B cell (primary cell): Measurements from ENCODE around the gene EXOC3. TPM values are rescaled to one million over a fixed set of nuclear protein-coding genes. Genes with fewer than 3 reads are reported as not detected.

Source experiments
- ATAC-seq: fragments of 200-7000 bp; cut with Tn5 transposase; one replicate; pipeline ENCODE4 v1.10.0; 2021; ENCODE audit warnings: low read depth, mild to moderate bottlenecking, moderate number of reproducible peaks, moderate library complexity
- CTCF ChIA-PET: fragments of 350-600 bp; sonication (Branson Sonifier 250); formaldehyde crosslinking; loops from one replicate; lab custom pipeline; 2021; ENCODE audit warnings: antibody characterized with exemption, inconsistent platforms; lab: Charles Lee
- POLR2A ChIA-PET: fragments of 350-600 bp; sonication (Branson Sonifier 250); formaldehyde crosslinking; loops from one replicate; lab custom pipeline; 2021; ENCODE audit warnings: antibody characterized with exemption; lab: Charles Lee
- DNase-seq: peaks from one replicate; pipeline ENCODE4 v3.0.0; 2013
- H2AFZ ChIP-seq: 2 replicates; pipeline ENCODE4 v1.6.1; 2012; ENCODE audit warnings: mild to moderate bottlenecking, low read depth, low read length; ENCODE audit not compliant: insufficient read depth, poor library complexity, severe bottlenecking
- H3K27ac ChIP-seq, 2 donors: 1 replicate in 1 of 2; 2 replicates in 1 of 2; pipeline ENCODE4 v1.5.1; 2012 to 2013; ENCODE audit warnings: low read length in 2 of 2, mild to moderate bottlenecking in 2 of 2, moderate library complexity in 1 of 2
- H3K27me3 ChIP-seq, 4 experiments: fragments of 200-600 bp in 1 of 4; sonication (generic) in 1 of 4; replicated peaks in 1 of 4; 1 replicate in 2 of 4; 2 replicates in 2 of 4; pipeline versions ENCODE4 v1.6.1 to v1.7.0; 2013 to 2016; ENCODE audit warnings: low read length in 3 of 4, mild to moderate bottlenecking in 2 of 4, mixed read lengths in 1 of 4, moderate library complexity in 1 of 4; ENCODE audit not compliant: insufficient read depth in 4 of 4, control insufficient read depth in 3 of 4; ENCODE audit errors: control extremely low read depth in 1 of 4
- H3K36me3 ChIP-seq, 2 experiments: replicated peaks in 1 of 2; 1 replicate in 1 of 2; 2 replicates in 1 of 2; pipeline versions ENCODE4 v1.6.1 to v1.7.1; 2013; ENCODE audit warnings: low read length in 1 of 2; ENCODE audit not compliant: insufficient read depth in 2 of 2, control insufficient read depth in 1 of 2; ENCODE audit errors: control extremely low read depth in 1 of 2, extremely low read depth in 1 of 2
- H3K4me1 ChIP-seq, 2 donors: fragments of 200-600 bp in 1 of 2; sonication (generic) in 1 of 2; 1 replicate in 1 of 2; 2 replicates in 1 of 2; pipeline versions ENCODE4 v1.5.1 to v1.6.1; 2013 to 2017; ENCODE audit warnings: low read length in 2 of 2; ENCODE audit not compliant: control insufficient read depth in 2 of 2, insufficient read depth in 2 of 2
- H3K4me2 ChIP-seq: replicated peaks from 2 replicates; pipeline ENCODE3; 2012; ENCODE audit warnings: mild to moderate bottlenecking, low read depth, low read length; ENCODE audit not compliant: poor library complexity, severe bottlenecking
- H3K4me3 ChIP-seq, 5 experiments: fragments of 200-600 bp in 1 of 5; sonication (generic) in 1 of 5; 1 replicate in 3 of 5; 2 replicates in 2 of 5; pipeline versions ENCODE4 v1.5.1 to v1.7.0; 2011 to 2016; ENCODE audit warnings: low read length in 4 of 5, mild to moderate bottlenecking in 4 of 5, low read depth in 2 of 5, control low read depth in 1 of 5, moderate library complexity in 1 of 5; ENCODE audit not compliant: insufficient read depth in 1 of 5; ENCODE audit errors: control extremely low read depth in 1 of 5, extremely low read depth in 1 of 5
- H3K79me2 ChIP-seq: fragments of 200-600 bp; sonication (generic); one replicate; pipeline ENCODE4 v1.6.0; 2016; ENCODE audit warnings: low read length; ENCODE audit not compliant: control insufficient read depth, insufficient read depth
- H3K9ac ChIP-seq: fragments of 200-600 bp; sonication (generic); 2 replicates; pipeline ENCODE4 v1.6.1; 2017; ENCODE audit warnings: mild to moderate bottlenecking, low read length, moderate library complexity
- H3K9me3 ChIP-seq, 3 donors: one replicate each; pipeline versions ENCODE4 v1.6.1 to v1.7.1; 2013; ENCODE audit warnings: low read length in 2 of 3; ENCODE audit not compliant: control insufficient read depth in 2 of 3, insufficient read depth in 1 of 3; ENCODE audit errors: control extremely low read depth in 1 of 3
- H4K20me1 ChIP-seq: 2 replicates; pipeline ENCODE4 v1.6.0; 2012; ENCODE audit warnings: mild to moderate bottlenecking, low read length; ENCODE audit not compliant: insufficient read depth, control insufficient read depth, poor library complexity, severe bottlenecking
- H3K27ac Mint-ChIP-seq: one replicate; pipeline ENCODE4 v1.8.0; 2021; ENCODE audit warnings: mixed read lengths
- H3K27me3 Mint-ChIP-seq: one replicate; pipeline ENCODE4 v1.8.0; 2021; ENCODE audit warnings: mixed read lengths
- H3K4me1 Mint-ChIP-seq: one replicate; pipeline ENCODE4 v1.8.0; 2021; ENCODE audit warnings: mixed read lengths
- H3K4me3 Mint-ChIP-seq: one replicate; pipeline ENCODE4 v1.8.0; 2021; ENCODE audit warnings: mixed read lengths
- H3K9me3 Mint-ChIP-seq: one replicate; pipeline ENCODE4 v1.8.0; 2022; ENCODE audit warnings: mixed read lengths; ENCODE audit not compliant: insufficient read depth
- EZH2 ChIP-seq: IDR thresholded peaks from 2 replicates; pipeline ENCODE4 v1.6.1; 2012; ENCODE audit warnings: borderline replicate concordance, low read depth, mild to moderate bottlenecking, moderate library complexity, low read length; ENCODE audit not compliant: insufficient read depth, poor library complexity, severe bottlenecking
- WGBS: methylation state at CpG from one replicate; pipeline ENCODE4 v1.1.5; 2013; ENCODE audit warnings: missing lambda C conversion rate; ENCODE audit not compliant: insufficient coverage; 5-methylcytosine and 5-hydroxymethylcytosine counted together
- intact Hi-C: fragments of 100-400 bp; cut with micrococcal nuclease; formaldehyde crosslinking; loops from one replicate; pipeline ENCODE4 v1.10.0; 2022
- polyA plus RNA-seq: library from polyadenylated mRNA; depleted of rRNA; stranded (reverse); fragments of >200 nt; gene quantifications from 2 replicates; pipeline ENCODE4 v1.2.3, GENCODE V29; 2012
- total RNA-seq, 2 donors: library from RNA; stranded (reverse); fragments of 120-200 nt in 1 of 2; gene quantifications; 1 replicate in 1 of 2; 2 replicates in 1 of 2; pipeline versions ENCODE4 v1.2.3 to v1.2.4, GENCODE V29; 2013 to 2022
- TF ChIP-seq, protein P1 (sequence below): fragments of 200-600 bp; IDR thresholded peaks from one replicate; pipeline ENCODE4 v1.8.0; 2022; ENCODE audit warnings: antibody characterized with exemption, mild to moderate bottlenecking

Gene EXOC3
- total and polyA plus RNA-seq, 2 donors (not counting 1 experiment from before 2014, with no cell fraction given), result 44.0 to 97.1 TPM

DNA sequence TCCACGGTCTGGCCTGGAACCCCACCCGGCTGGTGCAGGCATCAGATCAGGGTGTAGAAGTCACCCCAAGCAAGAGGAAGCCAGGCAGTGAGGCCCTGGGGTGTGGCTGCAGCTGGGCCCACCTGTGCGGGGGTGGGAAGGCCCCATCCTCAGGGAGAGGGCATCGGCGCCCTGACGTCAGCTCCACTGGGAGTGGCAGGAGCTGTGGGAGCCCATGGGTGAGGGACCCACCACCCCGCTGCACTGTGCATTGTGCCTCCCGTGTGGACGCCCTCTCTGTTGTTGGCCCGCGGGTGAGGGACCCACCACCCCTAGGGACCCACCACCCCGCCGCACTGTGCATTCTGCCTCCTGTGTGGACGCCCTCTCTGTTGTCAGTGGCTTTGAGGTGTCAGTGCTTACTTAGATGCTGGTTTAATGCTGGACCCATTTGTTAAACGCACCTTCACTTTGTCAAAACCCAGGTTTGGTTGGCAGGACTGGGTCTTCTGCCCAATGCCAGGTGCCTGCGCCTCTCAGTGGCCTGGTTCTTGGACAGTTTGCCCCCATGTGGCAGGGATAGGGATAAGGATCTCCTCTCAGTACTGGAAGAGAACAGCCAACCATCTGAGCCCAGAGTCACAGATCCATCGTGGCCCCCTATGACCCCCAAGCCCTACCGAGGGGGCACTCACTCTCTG is 6.9 kb upstream of the EXOC3 start:
- CTCF ChIA-PET, result no interaction called here

DNA sequence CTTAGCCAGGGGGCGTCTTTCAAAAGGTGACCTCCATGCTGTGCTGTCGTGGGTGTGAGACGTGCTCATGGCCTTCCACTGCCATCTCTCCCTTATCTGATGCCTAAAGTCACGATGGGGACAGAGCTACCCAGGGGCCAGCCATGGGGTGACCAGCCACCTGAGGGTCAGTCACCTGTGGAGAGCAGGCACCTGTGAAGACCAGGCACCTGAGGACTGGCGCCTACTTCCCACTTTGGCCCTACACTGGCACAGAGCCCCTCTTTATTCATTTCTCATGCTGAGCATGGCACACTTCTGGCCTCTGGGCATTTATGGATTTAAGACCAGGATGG is 6.4 kb upstream of the EXOC3 start:
- no peaks in the 10 kb centered on the region for H4K20me1 ChIP-seq
- H3K4me1 Mint-ChIP-seq, result no peaks in the 10 kb centered on the region
- TF ChIP-seq, protein P1, sequence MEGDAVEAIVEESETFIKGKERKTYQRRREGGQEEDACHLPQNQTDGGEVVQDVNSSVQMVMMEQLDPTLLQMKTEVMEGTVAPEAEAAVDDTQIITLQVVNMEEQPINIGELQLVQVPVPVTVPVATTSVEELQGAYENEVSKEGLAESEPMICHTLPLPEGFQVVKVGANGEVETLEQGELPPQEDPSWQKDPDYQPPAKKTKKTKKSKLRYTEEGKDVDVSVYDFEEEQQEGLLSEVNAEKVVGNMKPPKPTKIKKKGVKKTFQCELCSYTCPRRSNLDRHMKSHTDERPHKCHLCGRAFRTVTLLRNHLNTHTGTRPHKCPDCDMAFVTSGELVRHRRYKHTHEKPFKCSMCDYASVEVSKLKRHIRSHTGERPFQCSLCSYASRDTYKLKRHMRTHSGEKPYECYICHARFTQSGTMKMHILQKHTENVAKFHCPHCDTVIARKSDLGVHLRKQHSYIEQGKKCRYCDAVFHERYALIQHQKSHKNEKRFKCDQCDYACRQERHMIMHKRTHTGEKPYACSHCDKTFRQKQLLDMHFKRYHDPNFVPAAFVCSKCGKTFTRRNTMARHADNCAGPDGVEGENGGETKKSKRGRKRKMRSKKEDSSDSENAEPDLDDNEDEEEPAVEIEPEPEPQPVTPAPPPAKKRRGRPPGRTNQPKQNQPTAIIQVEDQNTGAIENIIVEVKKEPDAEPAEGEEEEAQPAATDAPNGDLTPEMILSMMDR, result no peak
- no peak for TF ChIP-seq EZH2
- intact Hi-C loops, result no loop called here
- H3K79me2 ChIP-seq, result no peaks in the 10 kb centered on the region
- peaks cover 7% of the 10 kb centered on the region for H3K27me3 Mint-ChIP-seq
- no peak overlapping the region for H3K4me3 ChIP-seq
- no peak overlapping the region for H3K27ac ChIP-seq
- no peak overlapping the region for H3K27ac Mint-ChIP-seq
- POLR2A ChIA-PET, result no interaction called here
- H2AFZ ChIP-seq, result no peak overlapping the region
- H3K9ac ChIP-seq, result no peak overlapping the region
- H3K36me3 ChIP-seq, result no peaks in the 10 kb centered on the region
- DNase-seq (no peak), ATAC-seq (no peak)
- H3K9me3 ChIP-seq, result no peaks in the 10 kb centered on the region
- H3K4me3 Mint-ChIP-seq, result no peak overlapping the region
- CTCF ChIA-PET, result no interaction called here
- no peaks in the 10 kb centered on the region for H3K9me3 Mint-ChIP-seq
- H3K27me3 ChIP-seq, result peaks cover 0 to 7% (median 0%) of the 10 kb centered on the region in 4 experiments
- no peaks in the 10 kb centered on the region for H3K4me1 ChIP-seq
- WGBS, result 87% methylated on average over 5 of the region's 5 CpGs
- H3K4me2 ChIP-seq, result no peak overlapping the region

More for the DNA sequence above, 6.9 kb upstream of the EXOC3 start:
- no peak overlapping the region for H3K4me3 Mint-ChIP-seq
- DNase-seq, result no peak
- H3K4me3 ChIP-seq, result no peak overlapping the region
- H3K9me3 Mint-ChIP-seq, result no peaks in the 10 kb centered on the region
- no peak for ATAC-seq
- intact Hi-C loops, result no loop called here
- H3K9ac ChIP-seq, result no peak overlapping the region
- H3K27me3 Mint-ChIP-seq, result peaks cover 8% of the 10 kb centered on the region
- no peaks in the 10 kb centered on the region for H3K79me2 ChIP-seq
- no peaks in the 10 kb centered on the region for H3K9me3 ChIP-seq
- no peak overlapping the region for H3K4me2 ChIP-seq
- no peak overlapping the region for H3K27ac ChIP-seq
- H3K36me3 ChIP-seq, result no peaks in the 10 kb centered on the region
- 89% methylated on average over 18 of the region's 18 CpGs for WGBS
- H2AFZ ChIP-seq, result no peak overlapping the region
- H3K27ac Mint-ChIP-seq, result no peak overlapping the region
- no peaks in the 10 kb centered on the region for H4K20me1 ChIP-seq
- POLR2A ChIA-PET, result no interaction called here
- no peaks in the 10 kb centered on the region for H3K4me1 ChIP-seq
- H3K4me1 Mint-ChIP-seq, result no peaks in the 10 kb centered on the region
- peaks cover 0 to 8% (median 0%) of the 10 kb centered on the region in 4 experiments for H3K27me3 ChIP-seq
- TF ChIP-seq, protein P1, result no peak
- no peak for TF ChIP-seq EZH2
